Measurements from ENCODE around the gene STAT3. TPM values are rescaled to one million over a fixed set of nuclear protein-coding genes. Genes with fewer than 3 reads are reported as not detected.

Gene STAT3
- total and polyA plus RNA-seq, 9 of the 15 experiments (the other 6 are each of a cell fraction or from before 2014, with no cell fraction given), result 90.0 to 179 (median 114) TPM

DNA sequence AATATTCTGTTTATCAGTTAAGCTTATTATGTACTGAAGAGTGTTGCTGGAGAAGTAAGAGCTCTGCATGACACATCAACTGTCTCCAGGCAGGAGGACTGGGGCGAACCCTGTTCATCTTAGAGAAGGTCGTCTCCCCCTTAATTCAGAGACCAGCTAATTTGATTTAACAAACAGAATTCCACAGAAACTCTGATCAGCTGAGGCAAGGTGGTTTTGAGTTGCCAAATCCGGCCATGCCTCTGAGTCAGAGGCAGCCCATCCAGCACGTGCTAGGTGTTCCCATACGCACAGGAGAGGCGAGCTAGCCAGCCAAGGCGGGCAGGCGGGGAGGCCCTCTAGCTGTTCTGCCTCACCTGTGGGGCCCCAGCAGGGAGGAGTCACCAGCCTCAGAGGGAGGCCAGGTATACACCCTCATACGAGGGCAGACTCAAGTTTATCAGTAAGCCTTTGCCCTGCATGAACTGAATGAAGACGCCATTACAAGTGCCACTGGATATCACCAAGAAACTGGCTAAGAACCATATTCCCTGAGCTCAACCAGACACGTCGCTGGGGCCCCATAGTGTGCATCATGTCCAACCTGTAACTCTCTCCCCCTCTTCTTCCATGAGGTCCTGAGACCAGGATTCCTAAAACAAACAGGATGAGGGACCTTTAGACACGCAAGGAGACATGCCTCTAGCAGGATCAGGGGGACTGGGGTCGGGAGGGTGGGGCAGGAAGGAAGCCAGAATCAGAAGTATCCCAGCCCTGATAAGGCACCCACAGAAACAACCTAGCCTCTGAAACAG is 74.3 kb downstream of the STAT3 start (continued):
- no peak for TF ChIP-seq CBX8 (IDR thresholded peaks at IDR 0.05; ENCODE audit: borderline replicate concordance, extremely low read depth, low read depth, low read length, poor library complexity, severe bottlenecking)
- TF ChIP-seq, protein P1, sequence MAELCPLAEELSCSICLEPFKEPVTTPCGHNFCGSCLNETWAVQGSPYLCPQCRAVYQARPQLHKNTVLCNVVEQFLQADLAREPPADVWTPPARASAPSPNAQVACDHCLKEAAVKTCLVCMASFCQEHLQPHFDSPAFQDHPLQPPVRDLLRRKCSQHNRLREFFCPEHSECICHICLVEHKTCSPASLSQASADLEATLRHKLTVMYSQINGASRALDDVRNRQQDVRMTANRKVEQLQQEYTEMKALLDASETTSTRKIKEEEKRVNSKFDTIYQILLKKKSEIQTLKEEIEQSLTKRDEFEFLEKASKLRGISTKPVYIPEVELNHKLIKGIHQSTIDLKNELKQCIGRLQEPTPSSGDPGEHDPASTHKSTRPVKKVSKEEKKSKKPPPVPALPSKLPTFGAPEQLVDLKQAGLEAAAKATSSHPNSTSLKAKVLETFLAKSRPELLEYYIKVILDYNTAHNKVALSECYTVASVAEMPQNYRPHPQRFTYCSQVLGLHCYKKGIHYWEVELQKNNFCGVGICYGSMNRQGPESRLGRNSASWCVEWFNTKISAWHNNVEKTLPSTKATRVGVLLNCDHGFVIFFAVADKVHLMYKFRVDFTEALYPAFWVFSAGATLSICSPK (IDR thresholded peaks at IDR 0.05; ENCODE audit: borderline replicate concordance), result no peak
- TF ChIP-seq ZNF232 (CRISPR knock-in tag; IDR thresholded peaks at IDR 0.05), result no peak
- no peak for TF ChIP-seq HLTF (IDR thresholded peaks at IDR 0.05)
- no peak for TF ChIP-seq KDM4B (IDR thresholded peaks at IDR 0.05; ENCODE audit: borderline replicate concordance in 2 of 2, low read depth in 1 of 2)
- no peak for TF ChIP-seq SAFB2 (IDR thresholded peaks at IDR 0.05; ENCODE audit: borderline replicate concordance, low read depth, low read length, severe bottlenecking)
- no peak for TF ChIP-seq DACH1 (IDR thresholded peaks at IDR 0.05; ENCODE audit: partially characterized antibody)
- no peak for TF ChIP-seq ZSCAN32 (CRISPR knock-in tag; IDR thresholded peaks at IDR 0.05)
- TF ChIP-seq TEAD4 (IDR thresholded peaks at IDR 0.05; ENCODE audit: low read length), result no peak
- no peak for TF ChIP-seq TEAD4 (CRISPR knock-in tag; IDR thresholded peaks at IDR 0.05; ENCODE audit: borderline replicate concordance)
- TF ChIP-seq, protein P2, sequence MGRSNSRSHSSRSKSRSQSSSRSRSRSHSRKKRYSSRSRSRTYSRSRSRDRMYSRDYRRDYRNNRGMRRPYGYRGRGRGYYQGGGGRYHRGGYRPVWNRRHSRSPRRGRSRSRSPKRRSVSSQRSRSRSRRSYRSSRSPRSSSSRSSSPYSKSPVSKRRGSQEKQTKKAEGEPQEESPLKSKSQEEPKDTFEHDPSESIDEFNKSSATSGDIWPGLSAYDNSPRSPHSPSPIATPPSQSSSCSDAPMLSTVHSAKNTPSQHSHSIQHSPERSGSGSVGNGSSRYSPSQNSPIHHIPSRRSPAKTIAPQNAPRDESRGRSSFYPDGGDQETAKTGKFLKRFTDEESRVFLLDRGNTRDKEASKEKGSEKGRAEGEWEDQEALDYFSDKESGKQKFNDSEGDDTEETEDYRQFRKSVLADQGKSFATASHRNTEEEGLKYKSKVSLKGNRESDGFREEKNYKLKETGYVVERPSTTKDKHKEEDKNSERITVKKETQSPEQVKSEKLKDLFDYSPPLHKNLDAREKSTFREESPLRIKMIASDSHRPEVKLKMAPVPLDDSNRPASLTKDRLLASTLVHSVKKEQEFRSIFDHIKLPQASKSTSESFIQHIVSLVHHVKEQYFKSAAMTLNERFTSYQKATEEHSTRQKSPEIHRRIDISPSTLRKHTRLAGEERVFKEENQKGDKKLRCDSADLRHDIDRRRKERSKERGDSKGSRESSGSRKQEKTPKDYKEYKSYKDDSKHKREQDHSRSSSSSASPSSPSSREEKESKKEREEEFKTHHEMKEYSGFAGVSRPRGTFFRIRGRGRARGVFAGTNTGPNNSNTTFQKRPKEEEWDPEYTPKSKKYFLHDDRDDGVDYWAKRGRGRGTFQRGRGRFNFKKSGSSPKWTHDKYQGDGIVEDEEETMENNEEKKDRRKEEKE (IDR thresholded peaks at IDR 0.05; ENCODE audit: borderline replicate concordance in 1 of 2, control insufficient read depth in 1 of 2, low read depth in 2 of 2, low read length in 1 of 2), result no peak
- no peak for TF ChIP-seq PTTG1 (tag; IDR thresholded peaks at IDR 0.05; ENCODE audit: low read depth)
- TF ChIP-seq PTRF (tag; IDR thresholded peaks at IDR 0.05), result no peak
- no peak for TF ChIP-seq SIX5 (IDR thresholded peaks at IDR 0.05; ENCODE audit: borderline replicate concordance in 1 of 2, insufficient read depth in 1 of 2, low read depth in 1 of 2, low read length in 2 of 2)
- TF ChIP-seq ZNF140 (CRISPR knock-in tag; IDR thresholded peaks at IDR 0.05), result no peak
- no peak for TF ChIP-seq TGIF2 (CRISPR knock-in tag; IDR thresholded peaks at IDR 0.05)
- TF ChIP-seq, protein P3, sequence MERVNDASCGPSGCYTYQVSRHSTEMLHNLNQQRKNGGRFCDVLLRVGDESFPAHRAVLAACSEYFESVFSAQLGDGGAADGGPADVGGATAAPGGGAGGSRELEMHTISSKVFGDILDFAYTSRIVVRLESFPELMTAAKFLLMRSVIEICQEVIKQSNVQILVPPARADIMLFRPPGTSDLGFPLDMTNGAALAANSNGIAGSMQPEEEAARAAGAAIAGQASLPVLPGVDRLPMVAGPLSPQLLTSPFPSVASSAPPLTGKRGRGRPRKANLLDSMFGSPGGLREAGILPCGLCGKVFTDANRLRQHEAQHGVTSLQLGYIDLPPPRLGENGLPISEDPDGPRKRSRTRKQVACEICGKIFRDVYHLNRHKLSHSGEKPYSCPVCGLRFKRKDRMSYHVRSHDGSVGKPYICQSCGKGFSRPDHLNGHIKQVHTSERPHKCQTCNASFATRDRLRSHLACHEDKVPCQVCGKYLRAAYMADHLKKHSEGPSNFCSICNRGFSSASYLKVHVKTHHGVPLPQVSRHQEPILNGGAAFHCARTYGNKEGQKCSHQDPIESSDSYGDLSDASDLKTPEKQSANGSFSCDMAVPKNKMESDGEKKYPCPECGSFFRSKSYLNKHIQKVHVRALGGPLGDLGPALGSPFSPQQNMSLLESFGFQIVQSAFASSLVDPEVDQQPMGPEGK (CRISPR knock-in tag; IDR thresholded peaks at IDR 0.05; ENCODE audit: borderline replicate concordance), result no peak
